Measurements from ENCODE around the gene NME9.

The NME9 gene

GRCh38 chr3:138362538-138362937 is 32.9 kb upstream of the NME9 start:
- no peak overlapping the region for H3K4me3 ChIP-seq (ENCODE audit: low read length)
- DNase-seq (ENCODE audit: low read depth) = no peak

GRCh38 chr3:138361561-138361971 is 31.9 kb upstream of the NME9 start:
- TF ChIP-seq CTCF (IDR thresholded peaks at IDR 0.05; ENCODE audit: insufficient read depth, low read depth, low read length, missing control alignments) = no peak
- H3K4me3 ChIP-seq (ENCODE audit: low read length) = no peak overlapping the region
- DNase-seq (ENCODE audit: low read depth) = no peak

More at GRCh38 chr3:138362538-138362937, 32.9 kb upstream of the NME9 start:
- no peak for TF ChIP-seq CTCF (IDR thresholded peaks at IDR 0.05; ENCODE audit: insufficient read depth, low read depth, low read length, missing control alignments)

GRCh38 chr3:138360869-138361525 is 31.3 kb upstream of the NME9 start:
- H3K4me3 ChIP-seq (ENCODE audit: low read length) = no peak overlapping the region
- TF ChIP-seq CTCF (IDR thresholded peaks at IDR 0.05; ENCODE audit: insufficient read depth, low read depth, low read length, missing control alignments) = no peak
- no peak for DNase-seq (ENCODE audit: low read depth)

- TF ChIP-seq CTCF (IDR thresholded peaks at IDR 0.05; ENCODE audit: insufficient read depth, low read depth, low read length, missing control alignments) = no peak
- DNase-seq (ENCODE audit: low read depth) = no peak
- H3K4me3 ChIP-seq (ENCODE audit: low read length) = no peak overlapping the region
Measured at GRCh38 chr3:138359919-138360868, 30.5 kb upstream of the NME9 start.

- TF ChIP-seq CTCF (IDR thresholded peaks at IDR 0.05; ENCODE audit: insufficient read depth, low read depth, low read length, missing control alignments) = no peak
- no peak overlapping the region for H3K4me3 ChIP-seq (ENCODE audit: low read length)
- DNase-seq (ENCODE audit: low read depth) = no peak
Measured at GRCh38 chr3:138359148-138359918, 29.7 kb upstream of the NME9 start.

GRCh38 chr3:138356730-138357405 is 27.2 kb upstream of the NME9 start:
- TF ChIP-seq CTCF (IDR thresholded peaks at IDR 0.05; ENCODE audit: insufficient read depth, low read depth, low read length, missing control alignments) = no peak
- H3K4me3 ChIP-seq (ENCODE audit: low read length) = no peak overlapping the region
- no peak for DNase-seq (ENCODE audit: low read depth)

Data from epithelial cell of esophagus (primary cell).